OCI-LY1 (cell line): ENCODE results near the gene GLIS1.

Experiments used
- CTCF ChIP-seq: fragments of 200-600 bp; sonication (generic), shearing (Covaris generic); IDR thresholded peaks from 2 replicates; pipeline ENCODE4 v1.5.1; 2017; ENCODE audit warnings: mild to moderate bottlenecking, antibody characterized with exemption, low read length, moderate library complexity, mixed read lengths
- EZH2 ChIP-seq: fragments of 200-600 bp; sonication (generic), shearing (Covaris generic); IDR thresholded peaks from 2 replicates; pipeline ENCODE4 v1.8.0; 2017; ENCODE audit warnings: borderline replicate concordance, mixed run types, mild to moderate bottlenecking, antibody characterized with exemption, low read length, moderate library complexity, mixed read lengths

DNA sequence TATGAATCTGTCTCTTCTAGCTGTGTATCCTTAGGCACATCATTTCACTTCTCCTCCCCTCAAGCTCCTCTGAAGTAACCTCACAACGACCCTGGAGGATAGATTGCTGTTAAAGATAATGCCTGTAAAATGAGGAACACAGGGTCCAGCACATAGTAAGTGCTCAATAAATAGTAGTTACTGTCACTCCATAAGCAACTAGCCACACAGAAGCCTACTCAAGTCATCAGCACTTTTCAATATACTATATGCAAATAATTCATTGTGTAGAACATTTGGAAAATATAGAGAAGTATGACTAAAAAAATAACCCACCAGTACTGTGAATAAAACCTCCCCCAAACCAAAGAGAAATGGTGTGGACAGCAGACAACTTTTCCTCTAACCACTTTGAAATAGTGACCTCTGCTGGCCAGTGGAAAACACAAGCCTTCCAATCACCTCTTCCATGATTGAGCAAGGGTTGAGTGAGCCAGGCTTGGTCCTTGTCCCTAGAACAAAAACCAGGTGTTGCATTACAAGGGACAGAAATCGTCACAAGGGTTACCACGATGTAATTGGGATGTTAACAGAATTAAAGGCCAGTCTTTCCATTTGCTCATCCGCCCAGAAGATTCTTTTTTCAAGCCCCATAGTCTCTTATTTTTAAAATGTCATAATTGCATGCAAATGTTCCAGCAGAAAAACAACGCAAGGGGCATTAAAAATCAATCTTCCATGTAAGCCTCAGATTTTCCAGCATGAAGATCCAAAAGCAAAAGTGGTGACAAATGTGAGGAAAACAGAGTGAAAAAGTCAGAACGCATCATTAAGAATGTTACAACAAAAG lies 15.7 kb upstream of the GLIS1 start:
- TF ChIP-seq CTCF: peak; percentile 78
- TF ChIP-seq EZH2: no peak
